Measurements from ENCODE around the gene GALNT9.
A peak's percentile ranks its signal among the peaks of the same experiment; 100 is the strongest.
"Not testable (repeated sequence)": the region's sequence is repeated elsewhere in the genome, so short reads cannot be mapped to it uniquely, and the experiment has no call there.

GALNT9 gene

DNA sequence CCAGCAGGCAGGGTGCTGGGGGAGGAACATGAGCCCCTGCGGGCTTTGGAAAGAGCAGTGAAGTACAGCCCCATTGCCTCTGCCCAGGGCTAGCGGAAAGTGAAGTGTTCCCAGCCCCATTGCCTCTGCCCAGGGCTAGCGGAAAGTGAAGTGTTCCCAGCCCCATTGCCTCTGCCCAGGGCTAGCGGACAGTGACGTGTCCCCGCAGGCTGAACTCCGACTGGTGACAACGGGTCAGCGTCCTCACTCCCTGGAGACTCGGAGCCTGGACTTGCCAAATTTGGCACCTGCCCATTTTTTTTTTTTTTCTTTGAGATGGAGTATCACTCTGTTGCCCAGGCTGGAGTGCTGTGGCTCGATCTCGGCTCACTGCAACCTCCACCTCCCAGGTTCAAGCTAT is 134.1 kb downstream of the GALNT9 start:
- DNase-seq, result not testable (repeated sequence)

GRCh38 chr12:132194556-132194955 is 134.8 kb downstream of the GALNT9 start:
- no peak for DNase-seq

GRCh38 chr12:132194056-132194455 is 135.3 kb downstream of the GALNT9 start:
- no peak for DNase-seq

- no peak for DNase-seq
Measured at GRCh38 chr12:132191715-132192553, 137.5 kb downstream of the GALNT9 start.

GRCh38 chr12:132190834-132191500 is 138.4 kb downstream of the GALNT9 start:
- no peak for DNase-seq

- DNase-seq, result no peak
Measured at GRCh38 chr12:132190012-132190755, 139.2 kb downstream of the GALNT9 start.

DNA sequence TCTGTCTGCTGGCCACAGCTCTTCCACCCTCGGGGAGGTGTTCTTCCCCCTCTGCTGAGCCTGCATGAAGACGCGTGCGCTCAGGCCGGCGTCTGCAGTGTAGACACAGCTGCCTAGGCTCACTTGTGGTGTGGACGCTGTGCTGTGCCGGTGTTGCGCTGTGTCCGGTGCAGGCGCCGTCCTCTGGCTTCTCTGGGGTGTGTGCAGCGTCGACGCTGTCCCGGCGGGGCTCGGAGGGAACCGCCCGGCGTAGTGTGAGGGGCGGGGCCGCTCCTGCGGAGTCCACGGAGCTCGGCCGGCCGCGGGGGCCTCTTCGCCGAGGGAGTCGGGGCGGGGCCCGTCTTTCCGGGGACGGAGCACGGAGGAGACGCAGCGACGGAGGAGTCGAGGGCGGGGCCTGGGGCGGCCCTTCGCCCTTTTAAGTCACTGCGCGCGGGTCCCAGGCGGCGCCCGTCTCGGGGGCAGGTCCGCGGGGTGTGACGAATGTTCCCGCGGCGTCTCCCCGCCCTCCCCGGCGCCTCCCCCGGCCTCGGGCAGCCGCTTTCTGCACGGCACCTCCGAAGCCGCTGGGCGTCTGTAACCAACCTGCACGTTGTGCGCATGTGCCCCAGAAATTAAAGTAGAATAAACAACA is 139.9 kb downstream of the GALNT9 start:
- DNase-seq, result peak; percentile 28

- DNase-seq, result no peak
Measured at GRCh38 chr12:132188916-132189325, 140.5 kb downstream of the GALNT9 start.

GRCh38 chr12:132188451-132188901 is 140.9 kb downstream of the GALNT9 start:
- no peak for DNase-seq

DNA sequence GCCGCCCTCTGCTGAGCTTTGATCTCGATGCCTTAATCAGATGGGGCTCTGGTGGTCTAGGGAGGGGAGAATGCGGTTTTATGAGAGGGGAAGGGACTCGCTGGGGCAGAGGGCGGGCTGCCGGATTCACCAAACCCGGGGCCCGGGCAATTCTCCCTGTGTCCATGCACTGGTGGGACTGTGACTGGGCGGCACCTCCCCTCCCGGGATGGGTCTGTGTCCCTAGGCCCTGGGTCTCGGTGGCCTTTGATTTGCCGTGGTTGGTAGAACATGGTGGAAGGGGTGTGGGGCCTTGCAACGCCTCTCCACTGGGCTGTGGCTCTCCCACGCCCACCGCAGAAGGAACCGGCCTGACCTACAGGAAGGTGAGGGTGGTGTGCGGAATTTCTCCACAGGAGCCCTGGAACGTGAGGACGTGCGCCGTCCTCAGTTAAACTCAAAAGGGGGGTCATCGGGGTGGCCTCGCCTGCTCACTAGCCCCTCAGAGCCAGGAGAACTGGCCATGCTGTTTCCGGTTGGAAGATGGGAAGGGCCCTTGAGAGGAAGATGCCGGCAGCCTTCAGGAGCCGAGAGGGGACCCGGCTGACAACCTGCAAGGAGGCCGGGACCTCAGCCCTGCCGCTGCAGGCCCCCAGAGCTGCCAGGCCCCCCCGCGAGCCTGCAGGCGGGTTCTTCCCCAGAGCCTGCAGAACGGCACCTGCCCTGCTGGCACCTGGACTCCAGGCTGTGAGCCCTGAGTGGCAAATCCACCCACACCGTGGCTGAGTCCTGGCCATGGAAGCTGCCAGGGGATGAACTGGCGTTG is 141.5 kb downstream of the GALNT9 start:
- DNase-seq, result no peak

DNA sequence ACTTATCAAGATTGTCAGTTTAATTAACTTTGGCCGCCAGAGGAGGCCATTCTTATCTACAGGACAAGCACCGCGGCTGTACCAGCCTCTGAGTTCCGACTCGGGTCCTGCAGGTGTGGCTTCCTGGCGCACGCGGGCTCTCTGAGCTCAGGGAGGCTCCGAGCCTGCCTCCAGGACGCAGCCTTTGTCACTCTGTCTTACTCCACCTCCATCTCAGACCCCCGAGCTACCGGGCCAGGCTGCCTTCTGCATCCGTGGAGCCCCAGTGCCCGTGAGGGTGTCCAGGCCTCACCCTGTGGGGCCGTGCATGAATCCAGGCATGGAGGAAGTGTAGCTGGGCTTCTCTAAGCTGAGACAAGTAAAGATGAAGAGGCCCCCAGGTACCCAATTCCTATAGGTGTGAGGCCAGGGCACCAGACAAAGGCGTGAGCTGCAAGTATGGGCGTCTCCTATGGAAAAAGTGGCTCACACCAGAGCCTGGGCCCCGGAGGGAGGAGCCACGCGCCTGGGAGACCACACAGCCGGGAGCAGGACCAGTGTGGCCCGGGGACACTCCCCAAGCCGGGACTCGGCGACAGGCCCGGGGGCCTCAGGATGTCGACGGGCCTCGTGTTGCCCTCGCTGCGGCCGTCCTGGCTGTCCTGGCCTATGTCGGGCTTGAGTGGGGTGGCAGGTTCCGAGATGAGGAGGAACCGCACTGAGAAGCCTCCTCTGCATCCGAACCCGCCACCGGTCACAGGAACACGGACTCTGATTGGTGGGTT is 142.3 kb downstream of the GALNT9 start:
- no peak for DNase-seq

DNA sequence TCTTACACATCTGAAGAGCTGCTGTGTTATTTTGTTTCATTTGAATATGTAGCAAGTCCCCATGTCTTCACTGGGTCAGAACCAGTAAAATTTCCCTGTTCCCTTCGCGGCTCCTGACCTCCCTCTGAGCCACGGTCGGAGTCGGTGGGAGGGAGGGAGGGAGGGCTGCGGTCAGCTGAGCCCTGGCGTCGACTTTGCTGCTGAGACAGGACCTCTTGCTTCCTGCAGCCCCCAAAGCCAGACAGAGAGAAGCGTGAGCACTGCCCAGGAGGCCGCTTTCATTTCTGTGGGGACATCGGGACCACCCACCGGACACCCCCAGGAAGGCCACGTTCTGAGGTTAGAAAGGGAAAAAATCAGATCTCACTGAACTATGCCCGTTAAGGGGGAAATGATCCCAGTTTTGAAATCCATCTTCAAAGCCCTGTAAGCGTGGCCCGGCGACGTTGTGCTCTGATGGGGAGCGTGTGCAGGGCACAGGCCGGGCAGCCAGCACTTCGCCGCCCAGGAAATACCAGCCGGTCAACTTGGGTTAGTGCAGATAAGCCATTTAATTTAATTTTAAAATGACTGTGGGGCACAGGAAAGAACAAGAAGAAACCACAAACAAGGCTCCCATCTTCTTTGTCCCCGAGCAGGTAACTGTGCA is 143.1 kb downstream of the GALNT9 start:
- DNase-seq, result no peak

GRCh38 chr12:132185705-132186104 is 143.7 kb downstream of the GALNT9 start:
- DNase-seq, result no peak

DNA sequence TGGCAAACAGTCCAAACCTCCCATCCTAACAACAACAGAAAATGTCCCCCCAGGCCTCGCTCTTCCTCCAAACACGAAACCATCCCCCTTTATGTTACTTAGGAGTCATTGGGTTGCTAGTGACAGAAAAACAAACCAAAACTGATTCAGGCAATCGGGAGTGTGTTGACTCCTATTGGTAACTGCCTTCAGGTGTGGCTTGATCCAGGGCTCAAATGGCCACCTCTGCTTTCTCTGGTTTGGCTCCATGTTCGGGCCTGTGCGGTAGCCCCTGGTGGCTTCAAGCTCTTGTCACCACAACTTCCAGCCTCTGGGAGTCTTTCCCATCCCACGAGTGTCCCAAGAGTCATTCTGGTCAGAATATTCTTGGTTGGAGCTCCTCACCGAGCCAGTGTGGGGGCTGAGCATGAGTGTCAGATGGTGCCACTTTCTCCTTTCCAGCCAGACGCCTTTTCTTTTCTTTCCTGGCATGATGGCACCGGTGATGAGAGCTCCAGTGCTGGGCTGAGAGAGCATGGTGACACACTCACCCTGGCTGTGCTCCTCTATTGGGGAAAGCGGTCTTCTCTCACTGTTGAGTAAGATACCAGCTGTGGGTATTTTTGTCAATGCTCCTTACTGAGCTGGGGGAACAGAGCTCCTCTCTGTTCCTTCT is 146.6 kb downstream of the GALNT9 start:
- DNase-seq, result no peak

GRCh38 chr12:132182206-132182710 is 147.1 kb downstream of the GALNT9 start:
- no peak for DNase-seq

DNA sequence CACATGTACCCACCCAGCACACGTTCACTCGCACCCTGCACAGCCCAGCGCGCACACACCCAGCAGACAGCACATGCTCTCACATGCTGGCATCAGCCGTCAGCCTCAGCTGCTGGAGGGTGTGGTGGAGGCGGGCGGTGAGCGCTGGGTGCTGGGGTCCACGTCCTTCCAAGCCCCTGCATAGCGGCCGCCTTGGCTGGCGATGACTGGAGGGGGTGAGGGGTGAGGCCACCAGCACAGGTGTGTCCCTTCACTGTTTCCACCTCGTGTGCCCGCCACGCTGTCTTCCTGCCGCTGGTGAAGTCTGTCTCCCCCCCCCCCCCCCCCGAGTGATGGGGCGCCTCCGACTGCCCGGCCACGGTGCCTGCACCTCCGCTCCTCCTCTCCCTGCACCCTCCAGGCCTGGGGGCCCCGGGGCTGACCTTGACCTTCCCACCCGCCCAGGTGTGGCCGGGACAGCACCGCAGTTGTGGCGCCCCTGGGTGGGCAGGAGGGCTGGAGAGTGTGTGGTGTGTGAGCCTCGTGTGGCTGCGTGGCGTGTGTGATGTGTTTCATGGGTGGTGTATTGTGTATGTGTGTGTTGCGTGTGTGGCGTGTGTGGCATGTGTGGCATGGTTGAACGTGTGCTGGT is 147.7 kb downstream of the GALNT9 start:
- DNase-seq, result no peak

DNA sequence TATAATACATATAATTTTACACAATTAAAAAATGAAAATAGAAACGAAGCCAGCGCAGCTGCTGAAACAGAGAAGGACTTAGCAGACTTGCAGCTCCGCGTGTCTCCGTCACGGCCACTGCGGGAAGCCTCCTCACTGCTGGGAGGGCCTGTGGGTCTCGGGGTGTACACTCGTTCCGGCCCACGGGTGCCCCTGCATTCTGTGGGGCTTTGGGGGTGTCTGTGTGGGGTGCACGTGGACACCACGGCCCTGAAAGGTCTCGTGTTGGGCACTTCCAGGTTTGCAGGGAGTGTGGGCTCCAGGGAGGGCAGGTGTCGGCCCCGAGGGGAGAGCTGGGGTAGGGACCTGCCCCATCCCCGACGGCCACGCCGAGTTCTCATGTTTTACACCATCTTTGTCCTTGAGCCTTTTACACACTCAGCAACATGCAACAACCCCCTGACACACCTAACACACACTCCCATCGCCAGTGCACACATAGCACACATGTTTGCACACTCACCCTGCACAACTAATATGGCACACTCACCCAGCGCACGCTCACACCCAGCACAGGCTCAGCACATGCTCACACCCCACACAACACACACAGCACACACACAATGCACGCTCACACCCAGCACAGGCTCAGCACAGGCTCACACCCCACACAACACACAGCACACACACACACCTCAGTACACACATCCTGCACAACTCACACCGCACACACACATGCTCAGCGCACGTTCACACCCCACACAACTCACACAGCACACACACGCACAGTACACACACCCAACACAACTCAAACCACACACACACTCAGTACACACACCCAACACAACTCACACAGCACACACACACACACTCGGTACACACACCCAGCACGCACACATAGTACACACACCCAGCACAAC is 148.5 kb downstream of the GALNT9 start:
- no peak for DNase-seq
